Measurements from ENCODE around the gene FBN3. TPM values are rescaled to one million over a fixed set of nuclear protein-coding genes. Genes with fewer than 3 reads are reported as not detected.

FBN3 gene
- total RNA-seq, 1 donor = not detected

DNA sequence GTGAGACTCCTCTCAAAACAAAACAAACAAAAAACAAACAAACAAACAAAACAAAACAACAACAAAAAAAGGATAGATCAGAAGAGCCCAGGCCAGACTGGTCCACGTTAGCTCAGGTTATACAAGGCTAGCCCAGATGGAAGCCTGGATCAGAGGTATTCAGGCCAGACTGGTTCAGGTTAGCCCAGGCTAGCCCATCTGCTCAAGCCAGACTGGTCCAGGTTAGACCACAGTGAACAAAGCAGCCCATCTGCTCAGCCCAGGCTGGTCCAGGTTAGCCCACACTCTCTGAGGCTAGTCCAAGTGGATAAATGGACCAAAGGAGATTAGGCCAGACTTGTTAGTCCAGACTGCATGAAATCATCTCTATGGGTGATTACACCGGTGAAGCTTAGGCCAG lies 55.7 kb downstream of the FBN3 start:
- no peak overlapping the region for H3K4me3 ChIP-seq (ENCODE audit: low read depth, low read length)
- no peak for DNase-seq (ENCODE audit: low read depth)
- TF ChIP-seq, protein P1, sequence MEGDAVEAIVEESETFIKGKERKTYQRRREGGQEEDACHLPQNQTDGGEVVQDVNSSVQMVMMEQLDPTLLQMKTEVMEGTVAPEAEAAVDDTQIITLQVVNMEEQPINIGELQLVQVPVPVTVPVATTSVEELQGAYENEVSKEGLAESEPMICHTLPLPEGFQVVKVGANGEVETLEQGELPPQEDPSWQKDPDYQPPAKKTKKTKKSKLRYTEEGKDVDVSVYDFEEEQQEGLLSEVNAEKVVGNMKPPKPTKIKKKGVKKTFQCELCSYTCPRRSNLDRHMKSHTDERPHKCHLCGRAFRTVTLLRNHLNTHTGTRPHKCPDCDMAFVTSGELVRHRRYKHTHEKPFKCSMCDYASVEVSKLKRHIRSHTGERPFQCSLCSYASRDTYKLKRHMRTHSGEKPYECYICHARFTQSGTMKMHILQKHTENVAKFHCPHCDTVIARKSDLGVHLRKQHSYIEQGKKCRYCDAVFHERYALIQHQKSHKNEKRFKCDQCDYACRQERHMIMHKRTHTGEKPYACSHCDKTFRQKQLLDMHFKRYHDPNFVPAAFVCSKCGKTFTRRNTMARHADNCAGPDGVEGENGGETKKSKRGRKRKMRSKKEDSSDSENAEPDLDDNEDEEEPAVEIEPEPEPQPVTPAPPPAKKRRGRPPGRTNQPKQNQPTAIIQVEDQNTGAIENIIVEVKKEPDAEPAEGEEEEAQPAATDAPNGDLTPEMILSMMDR (IDR thresholded peaks at IDR 0.05; ENCODE audit: insufficient read depth, low read length) = no peak

DNA sequence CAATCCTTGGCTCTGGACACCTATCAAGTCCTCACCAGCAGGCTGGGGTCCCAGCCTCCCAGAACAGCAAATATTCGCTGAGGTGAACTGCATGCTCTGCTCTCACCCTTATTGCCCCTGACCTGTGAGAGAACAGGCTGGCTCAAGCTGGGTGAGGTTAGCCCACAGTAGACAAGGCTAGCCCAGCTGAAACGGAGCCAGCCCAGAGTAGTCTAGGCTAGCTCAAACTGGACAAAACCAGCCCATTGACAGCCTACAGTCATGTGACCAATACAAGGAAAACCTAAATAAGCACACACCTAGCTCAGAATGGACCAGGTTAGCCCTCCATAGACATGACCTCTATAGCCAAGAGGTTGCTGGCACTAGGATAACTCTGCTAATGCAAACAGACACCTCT lies 58.4 kb downstream of the FBN3 start:
- no peak overlapping the region for H3K4me3 ChIP-seq (ENCODE audit: low read depth, low read length)
- DNase-seq (ENCODE audit: low read depth) = no peak
- TF ChIP-seq, protein P1 (IDR thresholded peaks at IDR 0.05; ENCODE audit: insufficient read depth, low read length) = no peak

DNA sequence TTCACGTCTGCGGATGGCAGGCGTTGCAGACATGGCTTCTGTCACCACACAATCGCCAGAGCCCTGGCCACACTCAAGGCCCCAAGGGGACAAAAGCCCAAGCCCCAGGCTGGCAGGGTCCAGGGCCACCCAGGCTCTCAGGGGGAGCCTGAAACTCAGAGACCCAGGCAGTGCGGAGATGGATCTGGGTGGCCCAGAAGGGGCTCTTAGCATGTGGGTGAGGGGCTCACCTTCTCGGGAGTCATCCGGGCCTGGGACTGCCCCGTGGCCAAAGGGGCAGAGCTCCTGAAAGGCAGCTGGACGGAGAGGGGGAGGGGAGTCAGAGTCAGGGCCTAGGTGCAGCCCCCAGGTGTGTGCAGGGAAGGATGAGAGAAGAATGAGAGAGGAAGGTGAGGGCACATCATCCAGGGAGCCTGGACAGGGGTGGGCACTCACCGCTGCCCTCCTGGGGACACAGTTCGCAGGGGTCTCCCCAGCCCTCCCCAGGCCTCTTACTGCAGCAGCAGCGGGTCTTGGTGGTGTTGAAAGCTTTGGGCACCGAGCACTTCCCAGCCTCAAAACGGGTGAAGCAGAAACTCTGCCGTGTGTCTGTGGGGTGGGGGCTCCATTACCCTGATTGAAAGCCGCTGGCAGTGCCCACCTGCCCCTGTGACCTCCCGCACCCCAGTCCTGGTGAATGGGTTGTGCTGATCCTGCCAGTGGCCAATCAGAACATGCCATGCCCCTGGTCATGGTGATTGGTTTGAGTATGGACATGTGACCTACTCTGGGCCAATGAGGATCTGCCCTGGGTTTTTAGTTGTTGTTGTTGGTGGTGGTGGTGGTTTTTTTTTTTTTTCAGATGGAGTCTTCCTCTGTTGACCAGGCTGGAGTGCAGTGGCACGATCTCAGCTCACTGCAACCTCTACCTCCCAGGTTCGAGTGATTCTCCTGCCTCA lies 59.5 kb downstream of the FBN3 start:
- no peak for DNase-seq (ENCODE audit: low read depth)
- no peak overlapping the region for H3K4me3 ChIP-seq (ENCODE audit: low read depth, low read length)
- TF ChIP-seq, protein P1 (IDR thresholded peaks at IDR 0.05; ENCODE audit: insufficient read depth, low read length) = no peak

DNA sequence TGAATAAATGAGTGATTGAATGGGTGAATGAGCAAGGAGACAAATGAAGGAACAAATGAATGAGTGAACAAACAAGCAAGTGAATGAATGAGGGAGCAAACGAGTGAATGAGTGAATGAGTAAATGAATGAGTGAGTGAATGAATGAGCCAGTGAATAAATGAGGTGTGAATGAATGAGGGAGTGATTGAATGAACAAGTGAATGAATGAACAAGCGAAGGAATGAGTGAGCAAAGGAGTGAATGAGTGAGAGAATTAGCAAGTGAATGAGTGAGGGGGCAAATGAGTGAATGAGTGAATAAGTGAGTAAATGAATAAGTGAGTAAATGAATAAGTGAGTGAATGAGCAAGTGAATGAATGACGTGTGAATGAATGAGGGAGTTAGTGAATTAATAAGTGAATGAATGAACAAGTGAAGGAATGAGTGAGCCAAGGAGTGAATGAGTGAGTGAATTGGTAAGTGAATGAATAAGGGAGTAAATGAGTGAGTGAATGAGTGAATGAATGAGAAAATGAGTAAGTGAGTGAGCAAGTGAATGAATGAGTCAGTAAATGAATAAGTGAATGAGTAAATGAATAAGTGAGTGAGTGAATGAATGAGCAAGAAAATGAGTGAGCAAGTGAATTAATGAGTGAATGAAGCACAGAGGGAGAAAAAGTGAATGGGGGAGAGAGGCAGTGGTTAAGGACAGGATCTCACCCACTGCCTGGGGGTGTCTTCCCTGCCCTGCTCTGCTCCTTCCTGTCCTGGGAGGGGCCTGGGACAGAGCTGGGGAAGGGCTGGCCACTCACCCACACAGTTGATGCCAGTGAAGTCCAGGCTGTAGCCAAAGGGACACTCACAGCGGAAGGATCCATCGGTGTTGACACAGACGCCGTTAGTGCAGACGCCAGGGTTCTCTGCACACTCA lies 60.4 kb downstream of the FBN3 start:
- H3K4me3 ChIP-seq (ENCODE audit: low read depth, low read length) = no peak overlapping the region
- TF ChIP-seq, protein P1 (IDR thresholded peaks at IDR 0.05; ENCODE audit: insufficient read depth, low read length) = no peak
- DNase-seq (ENCODE audit: low read depth) = no peak

DNA sequence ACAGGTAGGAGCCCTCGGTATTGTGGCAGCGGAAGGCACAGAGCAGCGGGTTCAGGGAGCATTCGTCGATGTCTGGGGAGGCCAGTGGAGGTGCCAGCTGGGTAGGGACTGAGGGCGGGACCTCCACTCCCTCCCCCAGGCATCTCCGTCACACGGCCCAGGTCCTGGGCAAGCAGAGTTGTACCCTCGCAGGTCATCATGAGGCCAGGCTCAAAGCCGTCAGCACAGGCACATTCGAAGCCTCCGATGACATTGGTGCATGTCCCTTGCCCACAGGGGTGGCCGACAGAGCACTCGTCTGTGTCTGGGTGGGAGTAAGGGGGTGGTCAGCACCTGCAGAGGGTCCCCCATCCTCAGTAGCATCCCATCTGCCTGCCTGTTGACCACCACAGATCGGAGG lies 61.5 kb downstream of the FBN3 start:
- DNase-seq (ENCODE audit: low read depth) = no peak
- no peak overlapping the region for H3K4me3 ChIP-seq (ENCODE audit: low read depth, low read length)
- TF ChIP-seq, protein P1 (IDR thresholded peaks at IDR 0.05; ENCODE audit: insufficient read depth, low read length) = no peak

DNA sequence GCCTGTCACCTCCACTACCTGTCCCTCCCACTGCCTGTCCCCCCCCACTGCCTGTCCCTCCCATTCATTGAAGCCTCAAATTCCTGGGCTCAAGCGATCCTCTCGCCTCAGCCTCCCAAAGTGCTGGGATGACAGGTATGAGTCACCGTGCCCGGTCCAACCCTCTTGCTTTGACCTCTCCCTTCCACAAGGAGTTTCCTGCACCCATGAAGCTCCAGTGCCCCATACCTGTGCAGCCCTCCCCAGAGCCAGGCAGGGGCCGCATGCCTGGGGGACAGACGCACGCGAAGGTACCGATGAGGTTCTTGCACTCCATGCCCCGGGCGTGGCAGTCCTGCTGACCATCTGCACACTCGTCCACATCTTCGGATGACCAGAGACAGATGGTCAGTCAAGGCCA lies 62.5 kb downstream of the FBN3 start:
- TF ChIP-seq, protein P1 (IDR thresholded peaks at IDR 0.05; ENCODE audit: insufficient read depth, low read length) = no peak
- no peak for DNase-seq (ENCODE audit: low read depth)
- H3K4me3 ChIP-seq (ENCODE audit: low read depth, low read length) = no peak overlapping the region
